DND-41 (cell line): Measurements from ENCODE around the gene LMAN2.
A peak's percentile ranks its signal among the peaks of the same experiment; 100 is the strongest.

Source experiments
- ATAC-seq: fragments of 200-7000 bp; cut with Tn5 transposase; 3 replicates; pipeline ENCODE4 v1.9.1; 2021; ENCODE audit warnings: low read depth; ENCODE audit not compliant: insufficient read depth
- DNase-seq: peaks from one replicate; pipeline ENCODE4 v3.0.0-alpha.2; 2020
- H2AFZ ChIP-seq: 2 replicates; pipeline ENCODE4 v1.6.0; 2012; ENCODE audit warnings: low read depth, low read length
- H3K27ac ChIP-seq: 2 replicates; pipeline ENCODE4 v1.5.1; 2012; ENCODE audit warnings: low read length, inconsistent platforms
- H3K27me3 ChIP-seq: fragments of 200-600 bp; sonication (generic); 2 replicates; pipeline ENCODE4 v1.6.0; 2012; ENCODE audit warnings: low read length, mild to moderate bottlenecking, inconsistent platforms; ENCODE audit not compliant: insufficient read depth, poor library complexity
- H3K36me3 ChIP-seq: 2 replicates; pipeline ENCODE4 v1.5.1; 2012; ENCODE audit warnings: low read length, inconsistent platforms; ENCODE audit not compliant: insufficient read depth
- H3K4me1 ChIP-seq: 2 replicates; pipeline ENCODE4 v1.5.1; 2012; ENCODE audit warnings: mild to moderate bottlenecking, low read length; ENCODE audit not compliant: insufficient read depth
- H3K4me2 ChIP-seq: 2 replicates; pipeline ENCODE4 v1.6.0; 2012; ENCODE audit warnings: mild to moderate bottlenecking, moderate library complexity, low read length, inconsistent platforms; ENCODE audit not compliant: insufficient read depth
- H3K4me3 ChIP-seq, 2 experiments: fragments of 200-600 bp in 1 of 2; shearing (Covaris generic) in 1 of 2; 2 replicates each; pipeline ENCODE4 v1.5.1; 2012 to 2016; ENCODE audit warnings: inconsistent platforms in 2 of 2, low read length in 2 of 2, mild to moderate bottlenecking in 2 of 2, low read depth in 1 of 2, moderate library complexity in 1 of 2
- H3K79me2 ChIP-seq: 2 replicates; pipeline ENCODE4 v1.6.0; 2012; ENCODE audit warnings: low read length, inconsistent platforms; ENCODE audit not compliant: insufficient read depth
- H3K9ac ChIP-seq: 2 replicates; pipeline ENCODE4 v1.6.0; 2012; ENCODE audit warnings: low read depth, mild to moderate bottlenecking, inconsistent platforms, low read length, moderate library complexity
- H3K9me3 ChIP-seq: 2 replicates; pipeline ENCODE4 v1.5.1; 2012; ENCODE audit warnings: low read length, moderate library complexity, mild to moderate bottlenecking, inconsistent platforms; ENCODE audit not compliant: insufficient read depth, severe bottlenecking
- H4K20me1 ChIP-seq: 2 replicates; pipeline ENCODE4 v1.6.0; 2012; ENCODE audit warnings: low read length; ENCODE audit not compliant: insufficient read depth
- CTCF ChIP-seq: IDR thresholded peaks from 2 replicates; pipeline ENCODE4 v1.5.1; 2012; ENCODE audit warnings: borderline replicate concordance, low read length, moderate library complexity, mild to moderate bottlenecking; ENCODE audit not compliant: poor library complexity, severe bottlenecking; ENCODE audit errors: extremely low read depth
- EZH2 ChIP-seq: IDR thresholded peaks from 3 replicates; pipeline ENCODE4 v1.6.1; 2012; ENCODE audit warnings: borderline replicate concordance, low read depth, mild to moderate bottlenecking, moderate library complexity, low read length, inconsistent platforms; ENCODE audit not compliant: severe bottlenecking

The LMAN2 gene

GRCh38 chr5:177389241-177390169, 38.0 kb upstream of the LMAN2 start:
- no peak overlapping the region for H3K4me2 ChIP-seq
- H4K20me1 ChIP-seq, result no peaks in the 10 kb centered on the region; the same call in 1 of the 2 replicates
- no peak overlapping the region for H3K27ac ChIP-seq
- no peaks in the 10 kb centered on the region for H3K79me2 ChIP-seq
- H3K4me1 ChIP-seq, result peaks cover 6% of the 10 kb centered on the region
- no peak overlapping the region for H3K4me3 ChIP-seq
- H2AFZ ChIP-seq, result no peak overlapping the region
- peaks cover 17% of the 10 kb centered on the region for H3K27me3 ChIP-seq
- H3K36me3 ChIP-seq, result no peaks in the 10 kb centered on the region
- DNase-seq (no peak), ATAC-seq (peak; percentile 20; the same call in 1 of the 3 replicates)
- no peaks in the 10 kb centered on the region for H3K9me3 ChIP-seq
- H3K9ac ChIP-seq, result no peak overlapping the region
- TF ChIP-seq CTCF (no peak), EZH2 (no peak)

GRCh38 chr5:177388521-177389052, 37.1 kb upstream of the LMAN2 start:
- H3K4me2 ChIP-seq, result no peak overlapping the region
- H3K9ac ChIP-seq, result no peak overlapping the region
- ATAC-seq, result no peak

GRCh38 chr5:177387405-177387804, 35.9 kb upstream of the LMAN2 start:
- DNase-seq (no peak), ATAC-seq (no peak)
- Histone ChIP-seq H3K4me1 (peaks cover 6% of the 10 kb centered on the region), H2AFZ (no peak overlapping the region), H3K4me2 (no peak overlapping the region), H3K9ac (no peak overlapping the region), H3K79me2 (no peaks in the 10 kb centered on the region), H3K27ac (no peak overlapping the region), H3K4me3 (no peak overlapping the region), H3K27me3 (peaks cover 17% of the 10 kb centered on the region), H3K9me3 (no peaks in the 10 kb centered on the region), H3K36me3 (no peaks in the 10 kb centered on the region), H4K20me1 (no peaks in the 10 kb centered on the region; the same call in 1 of the 2 replicates)
- no peak for TF ChIP-seq EZH2
- no peak for TF ChIP-seq CTCF

More at GRCh38 chr5:177388521-177389052, 37.1 kb upstream of the LMAN2 start:
- Histone ChIP-seq H3K4me3 (no peak overlapping the region), H4K20me1 (no peaks in the 10 kb centered on the region; the same call in 1 of the 2 replicates), H3K27me3 (peaks cover 17% of the 10 kb centered on the region), H3K27ac (no peak overlapping the region), H3K79me2 (no peaks in the 10 kb centered on the region), H2AFZ (no peak overlapping the region), H3K9me3 (no peaks in the 10 kb centered on the region), H3K36me3 (no peaks in the 10 kb centered on the region), H3K4me1 (peaks cover 6% of the 10 kb centered on the region)
- TF ChIP-seq CTCF, result no peak
- TF ChIP-seq EZH2, result no peak
- DNase-seq, result no peak
